SK-N-SH (cell line): ENCODE measurements around the gene TCOF1.

Source experiments
- POLR2AphosphoS5 ChIP-seq: IDR thresholded peaks from 2 replicates; pipeline ENCODE4 v1.6.1; 2012; ENCODE audit warnings: low read depth, low read length
- SMC3 ChIP-seq: IDR thresholded peaks from 2 replicates; pipeline ENCODE4 v1.6.1; 2012; ENCODE audit warnings: low read depth, low read length, improper control_type of control experiment
- TAF1 ChIP-seq: IDR thresholded peaks from 2 replicates; pipeline ENCODE4 v1.6.1; 2012; ENCODE audit warnings: low read depth, mild to moderate bottlenecking, low read length, moderate library complexity, borderline replicate concordance
- YY1 ChIP-seq: IDR thresholded peaks from 2 replicates; pipeline ENCODE4 v1.4.0; 2012; ENCODE audit warnings: low read depth, mild to moderate bottlenecking
- TF ChIP-seq, protein P1 (sequence below): fragments of 200-600 bp; sonication (generic); IDR thresholded peaks from 2 replicates; pipeline ENCODE4 v1.6.1; 2017; ENCODE audit warnings: antibody characterized with exemption, mild to moderate bottlenecking, moderate library complexity

DNA sequence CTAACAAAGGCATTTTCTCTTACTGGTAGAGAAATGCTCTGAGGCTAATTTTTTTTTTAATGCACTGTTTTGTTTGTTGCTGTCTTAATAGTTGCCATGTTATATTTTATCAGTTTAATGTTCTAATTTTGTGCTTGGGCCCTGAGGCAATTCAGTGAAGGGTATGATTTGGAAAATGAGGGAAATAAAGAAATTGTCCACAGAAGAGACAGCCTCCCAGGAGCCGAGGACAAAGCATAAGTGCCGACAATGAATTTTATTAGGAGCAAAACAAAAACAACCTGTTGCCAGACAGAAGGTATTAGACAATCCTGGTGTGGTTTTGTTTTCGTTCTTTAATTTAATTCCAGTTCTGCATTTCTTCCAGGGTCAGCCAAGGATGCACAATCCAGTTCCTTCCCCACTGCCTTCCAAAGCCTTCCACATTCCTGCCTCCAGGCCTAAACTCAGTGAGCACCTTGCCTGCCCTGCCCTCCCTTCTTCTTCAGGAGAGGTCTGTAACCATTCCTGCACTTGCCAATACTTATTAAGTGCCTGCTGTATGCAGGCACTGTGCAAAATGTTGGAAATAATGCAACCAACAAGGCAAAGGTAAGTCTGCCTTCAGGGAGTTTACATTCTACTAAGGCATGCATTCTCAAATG, 4.3 kb upstream of the TCOF1 start:
- TF ChIP-seq, protein P1, sequence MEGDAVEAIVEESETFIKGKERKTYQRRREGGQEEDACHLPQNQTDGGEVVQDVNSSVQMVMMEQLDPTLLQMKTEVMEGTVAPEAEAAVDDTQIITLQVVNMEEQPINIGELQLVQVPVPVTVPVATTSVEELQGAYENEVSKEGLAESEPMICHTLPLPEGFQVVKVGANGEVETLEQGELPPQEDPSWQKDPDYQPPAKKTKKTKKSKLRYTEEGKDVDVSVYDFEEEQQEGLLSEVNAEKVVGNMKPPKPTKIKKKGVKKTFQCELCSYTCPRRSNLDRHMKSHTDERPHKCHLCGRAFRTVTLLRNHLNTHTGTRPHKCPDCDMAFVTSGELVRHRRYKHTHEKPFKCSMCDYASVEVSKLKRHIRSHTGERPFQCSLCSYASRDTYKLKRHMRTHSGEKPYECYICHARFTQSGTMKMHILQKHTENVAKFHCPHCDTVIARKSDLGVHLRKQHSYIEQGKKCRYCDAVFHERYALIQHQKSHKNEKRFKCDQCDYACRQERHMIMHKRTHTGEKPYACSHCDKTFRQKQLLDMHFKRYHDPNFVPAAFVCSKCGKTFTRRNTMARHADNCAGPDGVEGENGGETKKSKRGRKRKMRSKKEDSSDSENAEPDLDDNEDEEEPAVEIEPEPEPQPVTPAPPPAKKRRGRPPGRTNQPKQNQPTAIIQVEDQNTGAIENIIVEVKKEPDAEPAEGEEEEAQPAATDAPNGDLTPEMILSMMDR, result no peak
- TF ChIP-seq TAF1 (no peak), YY1 (no peak), POLR2AphosphoS5 (no peak), SMC3 (no peak)
